Measurements from ENCODE around the gene ADPRH. TPM values are rescaled to one million over a fixed set of nuclear protein-coding genes. Genes with fewer than 3 reads are reported as not detected.

The ADPRH gene
- total and polyA plus RNA-seq, 2 of the 4 experiments (the other 2 are of a cell fraction), result under 0.01 to 0.12 TPM

GRCh38 chr3:119624002-119624720 is 44.9 kb downstream of the ADPRH start:
- in situ Hi-C loops (cut with MboI; ENCODE audit: low sequenced_read_pairs) (no loop called here), intact Hi-C loops (cut with micrococcal nuclease) (no loop called here), dilution Hi-C loops (cut with HindIII; ENCODE audit: low sequenced_read_pairs, unreplicated experiment) (no loop called here)
- H2AK5ac ChIP-seq (ENCODE audit: low read depth, low read length), result no peak overlapping the region
- H3K4me3 ChIP-seq (ENCODE audit: insufficient read depth, low read depth, low read length), result no peak overlapping the region
- peaks cover 12% of the 10 kb centered on the region; the same call in 1 of the 2 replicates for H3K27me3 ChIP-seq (ENCODE audit: control insufficient read depth, insufficient read depth, low read length)
- H3K36me3 ChIP-seq (ENCODE audit: control insufficient read depth, insufficient read depth, low read length), result no peaks in the 10 kb centered on the region
- H4K5ac ChIP-seq (ENCODE audit: low read depth, low read length), result no peak overlapping the region
- 88% methylated on average over 4 of the region's 9 CpGs; no CpG with 5 or more reads in 1 of the 2 experiments for whole genome bisulfite sequencing, 2 experiments (ENCODE audit: extremely low coverage in 2 of 2, insufficient read length in 1 of 2)
- H4K91ac ChIP-seq (ENCODE audit: insufficient read depth, low read depth, low read length), result no peak overlapping the region
- no peak overlapping the region for H3K4me2 ChIP-seq (ENCODE audit: low read depth, low read length)
- no peak overlapping the region for H3K56ac ChIP-seq (ENCODE audit: extremely low read depth, insufficient read depth, low read length)
- no peak overlapping the region for H3K14ac ChIP-seq (replicated peaks; ENCODE audit: low read depth, low read length)
- H3K23ac ChIP-seq (ENCODE audit: low read depth, low read length), result no peak overlapping the region
- BruUV-seq (replicated peaks), result no TSS peak
- no peak overlapping the region for H3K9ac ChIP-seq (ENCODE audit: low read depth, low read length)
- H3K18ac ChIP-seq (ENCODE audit: low read depth, low read length), result no peak overlapping the region
- H2BK20ac ChIP-seq (ENCODE audit: low read depth, low read length), result no peak overlapping the region
- no peak overlapping the region for H2BK15ac ChIP-seq (ENCODE audit: low read depth, low read length)
- H3K79me1 ChIP-seq (ENCODE audit: low read depth in 1 of 2, low read length in 2 of 2), result no peaks in the 10 kb centered on the region
- H2BK120ac ChIP-seq (ENCODE audit: low read depth, low read length), result no peak overlapping the region
- CTCF ChIA-PET, result no interaction called here
- no peak for ATAC-seq (ENCODE audit: low read depth)
- DNase-seq, result no peak
- 0 out of 2 replicates have a peak, but pooled peaks cover 2% of the 10 kb centered on the region for H3K4me1 ChIP-seq (ENCODE audit: control insufficient read depth, insufficient read depth, low read length)
- TF ChIP-seq RFX5 (IDR thresholded peaks at IDR 0.05; ENCODE audit: low read depth, low read length) (no peak), USF2 (IDR thresholded peaks at IDR 0.05; ENCODE audit: low read depth, low read length) (no peak), CTCF (conservative IDR thresholded peaks at IDR 0.05; ENCODE audit: low read depth, low read length) (no peak), RCOR1 (IDR thresholded peaks at IDR 0.05; ENCODE audit: insufficient replicate concordance, low read length) (no peak)
- no peak overlapping the region for H2AFZ ChIP-seq (replicated peaks; ENCODE audit: low read length, poor library complexity)
- H4K8ac ChIP-seq (ENCODE audit: low read depth in 2 of 2, low read length in 2 of 2), result no peak overlapping the region
- H2AK9ac ChIP-seq (replicated peaks; ENCODE audit: low read depth, low read length, poor library complexity), result no peak overlapping the region
- H4K20me1 ChIP-seq (ENCODE audit: insufficient read depth, low read length), result no peaks in the 10 kb centered on the region
- H2BK5ac ChIP-seq (ENCODE audit: low read depth, low read length, poor library complexity, severe bottlenecking), result no peak overlapping the region
- H3K9me1 ChIP-seq (ENCODE audit: insufficient read depth, low read length), result no peaks in the 10 kb centered on the region
- H3K27ac ChIP-seq (ENCODE audit: insufficient read depth, low read length), result no peak overlapping the region
- H3K4ac ChIP-seq (ENCODE audit: low read depth, low read length), result no peak overlapping the region
- no peaks in the 10 kb centered on the region; the same call in 1 of the 2 replicates for H3K9me3 ChIP-seq (ENCODE audit: control insufficient read depth, insufficient read depth, low read length)
- POLR2A ChIA-PET (ENCODE audit: unreplicated experiment), result no interaction called here
